ENCODE measurements around the gene STRN3.

Gene STRN3

GRCh38 chr14:30853946-30854345 is 172.2 kb downstream of the STRN3 start:
- H3K4me3 ChIP-seq (ENCODE audit: low read length): no peak overlapping the region
- no peaks in the 10 kb centered on the region for H3K9me3 ChIP-seq (ENCODE audit: control insufficient read depth, insufficient read depth, low read length)
- H4K20me1 ChIP-seq (ENCODE audit: control insufficient read depth, insufficient read depth, low read depth, low read length): no peaks in the 10 kb centered on the region
- H3K79me2 ChIP-seq (ENCODE audit: control insufficient read depth, low read length): no peaks in the 10 kb centered on the region
- H3K27me3 ChIP-seq (ENCODE audit: control insufficient read depth, low read length): no peaks in the 10 kb centered on the region
- H3K36me3 ChIP-seq (ENCODE audit: control insufficient read depth, low read length): no peaks in the 10 kb centered on the region
- TF ChIP-seq CTCF (IDR thresholded peaks at IDR 0.05; ENCODE audit: low read depth, low read length, poor library complexity, severe bottlenecking): no peak
- TF ChIP-seq EZH2phosphoT487 (IDR thresholded peaks at IDR 0.05; ENCODE audit: borderline replicate concordance, low read length): no peak
- no peak overlapping the region for H3K27ac ChIP-seq (ENCODE audit: low read depth, low read length)
- H3K4me2 ChIP-seq (ENCODE audit: low read length): no peak overlapping the region
- H3K9me2 ChIP-seq (replicated peaks; ENCODE audit: control insufficient read depth, low read length): no peaks in the 10 kb centered on the region
- no peaks in the 10 kb centered on the region for H3F3A ChIP-seq (ENCODE audit: control insufficient read depth, insufficient read depth)
- peaks cover 8% of the 10 kb centered on the region for H3K4me1 ChIP-seq (ENCODE audit: control insufficient read depth, low read length)

- Histone ChIP-seq H3K36me3 (ENCODE audit: control insufficient read depth, low read length) (no peaks in the 10 kb centered on the region), H3K4me2 (ENCODE audit: low read length) (no peak overlapping the region), H3K9me2 (replicated peaks; ENCODE audit: control insufficient read depth, low read length) (no peaks in the 10 kb centered on the region), H3K79me2 (ENCODE audit: control insufficient read depth, low read length) (no peaks in the 10 kb centered on the region), H3K4me3 (ENCODE audit: low read length) (no peak overlapping the region), H3K4me1 (ENCODE audit: control insufficient read depth, low read length) (peaks cover under 1% of the 10 kb centered on the region), H3K9me3 (ENCODE audit: control insufficient read depth, insufficient read depth, low read length) (no peaks in the 10 kb centered on the region), H4K20me1 (ENCODE audit: control insufficient read depth, insufficient read depth, low read depth, low read length) (no peaks in the 10 kb centered on the region), H3K27ac (ENCODE audit: low read depth, low read length) (no peak overlapping the region), H3F3A (ENCODE audit: control insufficient read depth, insufficient read depth) (no peaks in the 10 kb centered on the region), H3K27me3 (ENCODE audit: control insufficient read depth, low read length) (no peaks in the 10 kb centered on the region; the same call in 1 of the 2 replicates)
- TF ChIP-seq EZH2phosphoT487 (IDR thresholded peaks at IDR 0.05; ENCODE audit: borderline replicate concordance, low read length) (no peak), CTCF (IDR thresholded peaks at IDR 0.05; ENCODE audit: low read depth, low read length, poor library complexity, severe bottlenecking) (no peak)
Observed at GRCh38 chr14:30849983-30850382, 176.2 kb downstream of the STRN3 start.

GRCh38 chr14:30849354-30849753 is 176.8 kb downstream of the STRN3 start:
- no peak overlapping the region for H3K4me2 ChIP-seq (ENCODE audit: low read length)
- H3F3A ChIP-seq (ENCODE audit: control insufficient read depth, insufficient read depth): no peaks in the 10 kb centered on the region
- no peaks in the 10 kb centered on the region for H3K9me3 ChIP-seq (ENCODE audit: control insufficient read depth, insufficient read depth, low read length)
- H3K4me1 ChIP-seq (ENCODE audit: control insufficient read depth, low read length): no peaks in the 10 kb centered on the region
- H3K79me2 ChIP-seq (ENCODE audit: control insufficient read depth, low read length): no peaks in the 10 kb centered on the region
- H3K9me2 ChIP-seq (replicated peaks; ENCODE audit: control insufficient read depth, low read length): no peaks in the 10 kb centered on the region
- no peaks in the 10 kb centered on the region; the same call in 1 of the 2 replicates for H3K27me3 ChIP-seq (ENCODE audit: control insufficient read depth, low read length)
- H3K4me3 ChIP-seq (ENCODE audit: low read length): no peak overlapping the region
- H3K36me3 ChIP-seq (ENCODE audit: control insufficient read depth, low read length): no peaks in the 10 kb centered on the region
- TF ChIP-seq CTCF (IDR thresholded peaks at IDR 0.05; ENCODE audit: low read depth, low read length, poor library complexity, severe bottlenecking) (no peak), EZH2phosphoT487 (IDR thresholded peaks at IDR 0.05; ENCODE audit: borderline replicate concordance, low read length) (no peak)
- H3K27ac ChIP-seq (ENCODE audit: low read depth, low read length): no peak overlapping the region
- H4K20me1 ChIP-seq (ENCODE audit: control insufficient read depth, insufficient read depth, low read depth, low read length): no peaks in the 10 kb centered on the region
